HEK293 (cell line): Measurements from ENCODE around the gene TRAPPC10.

Source experiments
- BCL11A ChIP-seq: fragments of 450-650 bp; formaldehyde crosslinking; IDR thresholded peaks from 2 replicates; pipeline ENCODE4 v1.5.1; 2016; ENCODE audit warnings: low read depth, missing biosample characterization, missing genetic modification characterization
- KLF9 ChIP-seq: fragments of 450-650 bp; formaldehyde crosslinking; IDR thresholded peaks from 2 replicates; pipeline ENCODE4 v1.5.1; 2016; ENCODE audit warnings: missing biosample characterization, missing genetic modification characterization, low read depth
- REPIN1 ChIP-seq: fragments of 450-650 bp; formaldehyde crosslinking; IDR thresholded peaks from 2 replicates; pipeline ENCODE4 v1.5.1; 2017; ENCODE audit warnings: missing biosample characterization, missing genetic modification characterization, low read depth
- ZNF10 ChIP-seq: fragments of 450-650 bp; formaldehyde crosslinking; IDR thresholded peaks from 2 replicates; pipeline ENCODE4 v1.5.1; 2017; ENCODE audit warnings: missing biosample characterization, missing genetic modification characterization
- ZNF121 ChIP-seq: fragments of 450-650 bp; formaldehyde crosslinking; IDR thresholded peaks from 2 replicates; pipeline ENCODE4 v1.5.1; 2016; ENCODE audit warnings: missing biosample characterization, missing genetic modification characterization
- ZNF184 ChIP-seq: fragments of 450-650 bp; IDR thresholded peaks from 2 replicates; pipeline ENCODE4 v1.5.1; 2018; ENCODE audit warnings: missing biosample characterization, mild to moderate bottlenecking, missing genetic modification characterization
- ZNF214 ChIP-seq: fragments of 450-650 bp; formaldehyde crosslinking; IDR thresholded peaks from 2 replicates; pipeline ENCODE4 v1.5.1; 2017; ENCODE audit warnings: missing biosample characterization, mild to moderate bottlenecking, missing genetic modification characterization, borderline replicate concordance
- TF ChIP-seq, protein P1 (sequence below): fragments of 450-650 bp; formaldehyde crosslinking; IDR thresholded peaks from 2 replicates; pipeline ENCODE4 v1.5.1; 2016; ENCODE audit warnings: missing biosample characterization, missing genetic modification characterization
- TF ChIP-seq, protein P2 (sequence below): fragments of 450-650 bp; formaldehyde crosslinking; IDR thresholded peaks from 2 replicates; pipeline ENCODE4 v1.5.1; 2016; ENCODE audit warnings: missing biosample characterization, missing genetic modification characterization

DNA sequence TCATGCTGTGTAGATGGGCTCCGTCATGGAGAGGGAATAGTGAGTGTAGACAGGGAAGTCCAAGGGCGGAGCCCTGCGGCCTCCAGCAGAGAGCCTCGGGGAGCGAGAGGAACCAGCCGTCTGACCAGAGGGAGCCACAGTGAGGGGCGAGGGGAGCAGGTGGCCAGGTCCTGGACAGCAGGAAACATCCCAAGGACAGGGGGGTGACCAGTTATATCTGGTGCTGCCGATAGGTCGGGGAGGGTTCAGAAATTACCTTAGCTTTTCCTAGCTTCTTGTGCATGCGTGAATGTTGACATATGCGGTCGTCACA lies 46.5 kb downstream of the TRAPPC10 start:
- TF ChIP-seq KLF9 (tag by site-specific recombination) (no peak), BCL11A (tag by site-specific recombination) (no peak), ZNF121 (no peak), ZNF214 (tag by site-specific recombination) (no peak), ZNF10 (tag by site-specific recombination) (no peak), REPIN1 (tag by site-specific recombination) (no peak), ZNF184 (tag by site-specific recombination) (no peak)
- TF ChIP-seq, protein P1, sequence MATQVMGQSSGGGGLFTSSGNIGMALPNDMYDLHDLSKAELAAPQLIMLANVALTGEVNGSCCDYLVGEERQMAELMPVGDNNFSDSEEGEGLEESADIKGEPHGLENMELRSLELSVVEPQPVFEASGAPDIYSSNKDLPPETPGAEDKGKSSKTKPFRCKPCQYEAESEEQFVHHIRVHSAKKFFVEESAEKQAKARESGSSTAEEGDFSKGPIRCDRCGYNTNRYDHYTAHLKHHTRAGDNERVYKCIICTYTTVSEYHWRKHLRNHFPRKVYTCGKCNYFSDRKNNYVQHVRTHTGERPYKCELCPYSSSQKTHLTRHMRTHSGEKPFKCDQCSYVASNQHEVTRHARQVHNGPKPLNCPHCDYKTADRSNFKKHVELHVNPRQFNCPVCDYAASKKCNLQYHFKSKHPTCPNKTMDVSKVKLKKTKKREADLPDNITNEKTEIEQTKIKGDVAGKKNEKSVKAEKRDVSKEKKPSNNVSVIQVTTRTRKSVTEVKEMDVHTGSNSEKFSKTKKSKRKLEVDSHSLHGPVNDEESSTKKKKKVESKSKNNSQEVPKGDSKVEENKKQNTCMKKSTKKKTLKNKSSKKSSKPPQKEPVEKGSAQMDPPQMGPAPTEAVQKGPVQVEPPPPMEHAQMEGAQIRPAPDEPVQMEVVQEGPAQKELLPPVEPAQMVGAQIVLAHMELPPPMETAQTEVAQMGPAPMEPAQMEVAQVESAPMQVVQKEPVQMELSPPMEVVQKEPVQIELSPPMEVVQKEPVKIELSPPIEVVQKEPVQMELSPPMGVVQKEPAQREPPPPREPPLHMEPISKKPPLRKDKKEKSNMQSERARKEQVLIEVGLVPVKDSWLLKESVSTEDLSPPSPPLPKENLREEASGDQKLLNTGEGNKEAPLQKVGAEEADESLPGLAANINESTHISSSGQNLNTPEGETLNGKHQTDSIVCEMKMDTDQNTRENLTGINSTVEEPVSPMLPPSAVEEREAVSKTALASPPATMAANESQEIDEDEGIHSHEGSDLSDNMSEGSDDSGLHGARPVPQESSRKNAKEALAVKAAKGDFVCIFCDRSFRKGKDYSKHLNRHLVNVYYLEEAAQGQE (tag by site-specific recombination) = no peak
- TF ChIP-seq, protein P2, sequence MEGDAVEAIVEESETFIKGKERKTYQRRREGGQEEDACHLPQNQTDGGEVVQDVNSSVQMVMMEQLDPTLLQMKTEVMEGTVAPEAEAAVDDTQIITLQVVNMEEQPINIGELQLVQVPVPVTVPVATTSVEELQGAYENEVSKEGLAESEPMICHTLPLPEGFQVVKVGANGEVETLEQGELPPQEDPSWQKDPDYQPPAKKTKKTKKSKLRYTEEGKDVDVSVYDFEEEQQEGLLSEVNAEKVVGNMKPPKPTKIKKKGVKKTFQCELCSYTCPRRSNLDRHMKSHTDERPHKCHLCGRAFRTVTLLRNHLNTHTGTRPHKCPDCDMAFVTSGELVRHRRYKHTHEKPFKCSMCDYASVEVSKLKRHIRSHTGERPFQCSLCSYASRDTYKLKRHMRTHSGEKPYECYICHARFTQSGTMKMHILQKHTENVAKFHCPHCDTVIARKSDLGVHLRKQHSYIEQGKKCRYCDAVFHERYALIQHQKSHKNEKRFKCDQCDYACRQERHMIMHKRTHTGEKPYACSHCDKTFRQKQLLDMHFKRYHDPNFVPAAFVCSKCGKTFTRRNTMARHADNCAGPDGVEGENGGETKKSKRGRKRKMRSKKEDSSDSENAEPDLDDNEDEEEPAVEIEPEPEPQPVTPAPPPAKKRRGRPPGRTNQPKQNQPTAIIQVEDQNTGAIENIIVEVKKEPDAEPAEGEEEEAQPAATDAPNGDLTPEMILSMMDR (tag by site-specific recombination) = no peak
